Anterior cingulate cortex (tissue), 58 donors: ENCODE data around the gene MT1A.

ENCODE experiments used
- DNase-seq, 58 donors: peaks; one replicate each; lab custom pipeline; 2025; lab: John Stamatoyannopoulos, UW

The MT1A gene

GRCh38 chr16:56637814-56638750 lies at the start of gene MT1A:
Gene MT1A (plus strand): TSS chr16:56638666. CDS start chr16:56638739, 73 bp downstream.
- DNase-seq = peak in 24 of 58 donors; percentile 5 to 53 (median 25)

GRCh38 chr16:56588781-56589140 lies 49.7 kb upstream of the MT1A start:
- DNase-seq = no peak

- peak in 56 of 58 donors; percentile 28 to 89 (median 76) for DNase-seq
Observed at GRCh38 chr16:56589141-56590039, 49.1 kb upstream of the MT1A start, which contains the start of gene MT3. Gene MT3 (plus strand): TSS chr16:56589528. CDS start chr16:56589591, 63 bp downstream.

- peak in 8 of 58 donors; percentile 3 to 42 (median 18) for DNase-seq
Observed at GRCh38 chr16:56591377-56592060, 46.9 kb upstream of the MT1A start.

- DNase-seq = no peak
Observed at GRCh38 chr16:56593573-56594291, 44.7 kb upstream of the MT1A start.

- DNase-seq = no peak
Observed at GRCh38 chr16:56594292-56594619, 44.2 kb upstream of the MT1A start.

GRCh38 chr16:56600398-56600999 lies 38.0 kb upstream of the MT1A start:
- peak in 28 of 58 donors; percentile 10 to 65 (median 42) for DNase-seq

GRCh38 chr16:56601325-56601724 lies 37.1 kb upstream of the MT1A start:
- DNase-seq = peak in 8 of 58 donors; percentile 16 to 58 (median 28)

- peak in 22 of 58 donors; percentile 9 to 70 (median 35) for DNase-seq
Observed at GRCh38 chr16:56603589-56603988, 34.9 kb upstream of the MT1A start.

GRCh38 chr16:56604966-56605365 lies 33.5 kb upstream of the MT1A start:
- no peak for DNase-seq

- DNase-seq = no peak
Observed at GRCh38 chr16:56605475-56605874, 33.0 kb upstream of the MT1A start.

- DNase-seq = peak in 2 of 58 donors; percentile 24 to 42
Observed at GRCh38 chr16:56606071-56606475, 32.4 kb upstream of the MT1A start.

GRCh38 chr16:56606476-56607108 lies 31.9 kb upstream of the MT1A start:
- DNase-seq = peak in 10 of 58 donors; percentile 23 to 58 (median 36)

- peak in 5 of 58 donors; percentile 19 to 49 (median 30) for DNase-seq
Observed at GRCh38 chr16:56607109-56607618, 31.3 kb upstream of the MT1A start.

- DNase-seq = no peak
Observed at GRCh38 chr16:56607675-56608042, 30.8 kb upstream of the MT1A start.

GRCh38 chr16:56608043-56608875 lies 30.2 kb upstream of the MT1A start, which contains the start of gene MT2A:
Gene MT2A (plus strand): TSS chr16:56608584. CDS start chr16:56608656, 72 bp downstream.
- peak in 56 of 58 donors; percentile 32 to 93 (median 82) for DNase-seq

GRCh38 chr16:56608876-56609462 lies 29.5 kb upstream of the MT1A start:
- DNase-seq = peak in 12 of 58 donors; percentile 13 to 49 (median 27)
